ENCODE measurements around the gene TCERG1L.

TCERG1L gene

DNA sequence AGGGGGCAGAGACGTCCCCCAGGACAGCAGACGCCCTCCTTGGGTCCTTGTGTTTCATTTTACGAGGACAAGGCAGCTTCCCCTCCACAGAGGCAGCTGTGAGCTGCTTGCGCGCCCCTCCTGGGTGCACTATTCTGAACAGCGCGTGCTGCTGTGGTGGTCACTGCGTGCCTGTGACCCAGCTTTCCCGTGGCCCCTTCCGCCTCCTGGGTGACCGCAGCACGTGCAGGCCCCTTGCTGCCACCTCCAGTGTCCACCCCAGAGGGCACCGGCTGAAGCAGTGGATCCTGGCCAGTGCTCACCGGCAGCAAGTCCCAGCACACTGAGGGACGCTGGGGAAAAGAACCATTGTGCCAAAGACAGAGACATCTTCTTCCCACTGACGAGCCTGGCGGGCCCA, 81.4 kb downstream of the TCERG1L start:
- in situ Hi-C loops (cut with MboI; ENCODE audit: low sequenced_read_pairs) = no loop called here

DNA sequence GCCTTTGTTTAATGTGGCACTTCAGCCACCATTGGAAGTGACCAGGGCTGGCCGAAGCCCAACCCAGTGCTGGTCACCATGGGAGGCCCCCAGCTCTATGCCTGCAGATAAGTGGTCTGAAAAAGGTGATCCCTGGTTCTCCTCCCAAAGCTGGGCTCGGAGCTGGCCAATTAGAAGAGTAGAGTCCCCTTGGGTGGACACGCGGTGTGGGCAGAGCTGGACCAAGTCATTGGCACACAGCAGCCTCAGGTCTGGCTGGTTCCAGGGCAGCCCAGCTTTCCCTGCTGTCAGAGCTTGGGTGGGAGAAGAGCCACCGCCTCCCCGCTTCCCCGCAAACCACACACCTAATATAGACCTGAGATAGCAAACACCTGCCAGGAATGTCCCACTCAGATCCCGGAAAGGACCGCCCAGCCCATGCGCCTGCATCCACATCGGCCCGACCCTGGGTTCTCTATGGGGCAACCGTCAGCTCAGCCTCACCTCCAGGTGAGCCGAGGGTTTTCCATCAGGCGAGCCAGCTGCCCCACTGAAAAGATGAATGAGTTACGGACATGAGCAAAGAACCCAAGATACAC, 84.3 kb downstream of the TCERG1L start:
- in situ Hi-C loops (cut with MboI; ENCODE audit: low sequenced_read_pairs) = no loop called here

DNA sequence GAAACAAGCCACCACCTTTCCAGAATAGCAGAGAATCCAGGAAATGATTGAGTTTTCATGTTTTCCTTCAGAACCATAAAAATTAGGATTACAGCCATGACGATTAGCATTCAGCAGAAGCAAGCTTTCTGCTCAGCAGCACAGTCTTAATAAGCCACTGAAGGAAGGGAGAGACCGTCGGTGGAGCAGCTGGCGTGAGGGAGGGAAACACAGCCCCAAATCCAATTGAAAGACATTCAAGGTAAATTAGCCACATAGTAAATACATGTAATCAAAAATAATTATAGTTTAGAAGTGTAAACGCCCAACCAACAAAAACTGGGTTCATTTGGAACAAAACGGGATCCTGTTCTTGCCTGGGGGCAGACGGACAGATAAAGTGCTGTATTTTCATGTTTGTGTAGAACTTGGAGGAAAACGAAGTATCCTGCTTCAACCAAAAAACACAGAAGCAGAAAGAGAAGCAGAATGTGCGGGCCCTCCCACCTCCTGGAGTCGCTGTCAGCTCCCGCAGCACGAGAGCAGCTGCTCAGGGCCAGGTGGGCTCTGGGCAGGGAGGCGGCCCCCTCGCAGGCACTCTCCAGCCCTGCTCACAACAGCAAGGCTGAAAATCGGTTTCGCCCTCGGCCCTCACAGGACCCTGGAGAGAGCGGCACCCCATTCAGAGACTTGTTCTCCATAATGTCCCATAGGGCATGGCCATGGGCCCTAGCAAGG, 84.9 kb downstream of the TCERG1L start:
- in situ Hi-C loops (cut with MboI; ENCODE audit: low sequenced_read_pairs) = no loop called here

DNA sequence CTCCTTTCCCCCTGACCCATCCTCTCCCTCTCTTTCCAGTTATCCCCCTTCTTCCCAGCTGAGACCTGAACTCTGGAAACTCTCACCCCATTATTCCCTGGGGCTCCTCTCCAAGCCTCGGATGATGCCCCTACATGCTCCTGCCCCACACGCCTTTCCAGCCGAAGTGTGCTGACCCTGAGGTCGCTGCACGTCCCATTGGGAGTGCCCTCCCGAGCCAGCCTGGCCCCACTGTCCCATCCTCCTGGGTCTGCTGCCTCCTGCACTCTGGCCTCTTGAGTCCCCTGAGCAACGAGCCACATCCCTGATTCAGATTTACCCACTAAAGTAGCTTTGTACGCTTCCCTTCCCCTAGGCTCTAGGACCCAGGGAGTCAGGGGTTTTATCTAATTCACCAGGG, 87.4 kb downstream of the TCERG1L start:
- in situ Hi-C loops (cut with MboI; ENCODE audit: low sequenced_read_pairs) = no loop called here

DNA sequence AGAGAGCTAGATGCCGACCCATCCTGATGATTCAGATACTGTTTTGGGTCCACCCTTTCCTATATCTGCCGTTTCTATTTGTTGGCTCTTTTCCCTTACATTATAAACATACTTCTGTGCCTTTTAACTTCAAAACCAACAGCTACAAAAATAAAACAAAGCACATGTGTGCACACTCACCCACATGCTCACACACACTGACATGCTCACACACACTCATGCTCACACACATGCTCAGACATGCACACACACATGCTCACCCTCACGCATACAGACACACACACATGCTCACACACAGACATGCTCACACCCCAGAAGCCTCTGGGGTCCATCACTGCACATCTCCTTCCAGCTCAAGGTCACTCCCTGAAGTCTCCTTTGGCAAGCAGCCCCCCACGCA, 88.1 kb downstream of the TCERG1L start:
- in situ Hi-C loops (cut with MboI; ENCODE audit: low sequenced_read_pairs) = no loop called here

DNA sequence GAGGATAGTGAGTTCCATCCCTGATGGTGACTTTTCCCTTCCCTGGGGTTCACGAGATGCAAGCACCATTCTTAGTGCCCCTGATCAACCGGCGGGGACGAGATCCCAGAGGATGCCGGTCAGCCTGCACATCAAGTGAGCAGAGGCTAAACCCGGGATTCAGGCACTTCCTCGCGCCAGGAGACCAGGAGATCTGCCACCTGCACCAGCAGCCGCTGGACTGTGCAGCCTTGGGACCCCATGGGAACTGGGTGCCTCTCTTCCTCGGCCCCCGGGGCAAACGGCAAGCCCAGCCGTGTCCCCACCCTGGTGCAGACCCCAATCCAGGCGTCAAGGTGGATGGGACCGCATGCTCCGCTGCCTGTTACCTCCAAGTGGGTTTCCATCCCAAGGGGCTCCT, 88.5 kb downstream of the TCERG1L start:
- in situ Hi-C loops (cut with MboI; ENCODE audit: low sequenced_read_pairs) = no loop called here

DNA sequence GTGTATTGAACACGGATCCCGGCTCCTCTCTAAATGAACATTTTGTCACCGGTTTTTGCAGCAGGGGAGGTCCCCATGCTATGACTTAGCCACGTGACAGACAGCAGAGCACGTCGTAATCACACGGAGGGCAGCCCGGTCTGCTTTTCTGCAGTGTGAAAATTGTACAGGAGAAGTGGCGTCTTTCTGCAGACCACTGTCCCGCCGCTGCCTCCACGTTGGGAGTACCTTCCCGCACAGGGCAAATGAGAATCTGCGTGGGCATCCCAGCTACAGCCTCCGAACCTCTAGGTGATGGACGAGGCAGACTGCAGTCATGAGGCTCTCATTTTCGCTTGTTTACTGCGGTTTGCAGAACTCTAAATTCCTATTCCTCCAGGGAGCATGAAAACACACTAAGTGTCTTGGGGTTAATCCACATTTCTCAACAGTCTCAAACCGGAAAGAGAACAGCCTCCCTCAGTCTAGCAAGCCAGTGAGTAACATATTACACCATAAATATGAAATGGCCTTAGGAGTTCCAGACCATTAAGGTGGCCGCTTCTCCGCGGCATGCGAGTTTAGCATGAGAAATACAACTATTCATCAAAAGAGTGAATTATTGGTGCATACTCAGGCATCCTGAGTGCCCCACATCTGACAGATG, 89.8 kb downstream of the TCERG1L start:
- in situ Hi-C loops (cut with MboI; ENCODE audit: low sequenced_read_pairs) = no loop called here

DNA sequence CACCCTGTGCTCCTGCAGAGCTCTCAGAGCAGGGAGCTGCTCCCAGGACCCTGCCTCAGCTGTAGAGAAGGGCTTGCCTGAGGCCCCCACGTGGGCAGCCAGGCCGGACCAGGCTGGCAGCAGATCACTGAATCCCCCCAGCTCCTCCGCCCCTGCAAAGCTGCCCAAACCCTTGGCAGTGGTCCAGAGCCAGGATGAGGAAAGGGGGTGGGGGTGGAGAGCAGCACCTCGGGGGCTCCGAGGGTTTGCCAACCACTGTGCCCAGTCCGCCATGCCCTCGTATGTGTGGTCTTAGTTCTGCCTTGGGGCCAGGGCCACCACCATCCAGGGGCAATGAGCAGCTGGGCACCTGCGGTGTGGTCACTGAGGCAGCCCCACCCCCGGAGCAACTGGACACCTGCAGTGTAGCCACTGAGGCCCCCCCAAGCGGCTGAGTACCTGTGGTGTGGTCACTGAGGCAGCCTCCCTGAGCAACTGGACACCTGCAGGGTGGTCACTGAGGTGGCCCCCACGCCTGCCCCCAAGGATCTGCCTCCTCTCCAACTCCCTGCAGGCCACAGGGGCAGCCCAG, 90.8 kb downstream of the TCERG1L start:
- in situ Hi-C loops (cut with MboI; ENCODE audit: low sequenced_read_pairs) = no loop called here

DNA sequence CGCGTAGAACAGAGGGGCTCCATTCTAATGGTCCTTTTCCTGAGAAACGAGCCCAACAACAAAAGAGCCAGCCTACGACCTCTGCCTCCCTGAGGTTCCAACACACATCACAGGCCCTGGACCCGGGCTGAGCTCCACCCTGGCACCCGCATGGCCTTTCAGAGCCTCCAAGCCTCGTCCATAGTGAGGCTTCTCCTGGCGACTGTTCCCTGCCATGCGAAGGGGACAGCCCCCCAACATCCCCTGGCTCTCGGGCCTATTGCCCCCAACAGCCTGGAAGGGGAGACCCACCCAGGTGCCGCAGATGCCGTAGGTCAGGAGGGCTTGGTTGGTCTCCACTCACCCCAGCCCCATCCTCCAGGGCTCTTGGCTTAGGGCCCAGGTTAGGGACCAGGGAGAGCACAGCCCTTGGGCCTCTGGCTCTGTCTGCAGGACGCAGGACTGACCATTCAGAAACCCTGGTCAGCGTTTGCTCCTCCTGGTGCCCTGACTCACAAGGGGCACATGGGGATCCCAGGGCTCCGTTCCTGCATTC, 91.5 kb downstream of the TCERG1L start:
- in situ Hi-C loops (cut with MboI; ENCODE audit: low sequenced_read_pairs) = no loop called here

DNA sequence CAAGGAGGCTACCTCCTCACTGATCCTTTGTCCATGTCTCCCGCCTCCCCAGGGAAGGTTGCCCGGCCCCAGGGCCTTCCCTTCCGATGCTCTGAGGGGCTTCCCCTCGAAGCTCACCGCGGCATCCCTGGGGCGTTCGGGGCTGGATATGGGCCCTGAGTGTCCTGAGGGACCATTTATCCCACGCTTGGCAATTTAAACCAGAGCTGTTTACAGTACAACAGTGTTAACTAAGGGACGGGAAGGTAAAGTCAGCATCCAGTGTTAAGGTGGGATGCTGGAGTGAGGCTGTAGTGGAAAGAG, 92.0 kb downstream of the TCERG1L start:
- in situ Hi-C loops (cut with MboI; ENCODE audit: low sequenced_read_pairs) = no loop called here

DNA sequence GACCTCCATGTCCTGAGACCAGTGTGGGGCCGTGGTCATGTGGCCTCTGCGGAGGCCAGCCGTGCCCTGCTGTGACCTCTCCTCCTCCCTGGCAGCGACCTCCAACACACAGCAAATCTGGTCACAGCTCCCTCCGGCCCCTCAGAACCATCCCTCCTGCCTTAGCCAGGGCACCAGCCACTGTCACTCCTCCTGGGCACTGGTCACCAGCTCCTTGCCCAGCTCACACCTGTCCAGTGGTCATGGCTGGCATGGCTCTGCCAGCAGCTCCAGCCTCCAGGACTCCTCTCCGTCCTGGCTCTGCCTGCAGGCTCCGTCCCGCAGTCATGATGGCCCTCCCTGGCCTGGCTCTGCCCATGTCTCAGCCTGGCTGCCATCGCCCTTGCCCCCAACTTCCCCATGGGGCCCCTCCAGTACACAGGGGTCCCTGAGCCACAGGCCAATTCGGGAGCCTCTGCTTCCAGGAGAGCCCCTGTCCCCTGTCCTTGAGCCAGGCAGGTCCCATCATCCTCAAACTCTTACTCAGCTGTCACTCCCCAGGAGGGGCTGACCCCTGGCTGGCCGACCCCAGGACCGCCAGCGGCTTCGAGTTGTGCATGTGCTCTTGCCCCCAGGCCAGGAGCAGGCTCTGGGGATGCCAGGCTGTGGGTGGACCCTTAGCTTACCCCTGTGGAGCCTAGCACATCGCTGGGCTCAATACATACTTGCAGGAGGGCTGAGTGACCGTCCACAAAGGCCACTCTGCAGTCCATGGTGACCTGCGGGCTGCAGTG, 92.5 kb downstream of the TCERG1L start:
- in situ Hi-C loops (cut with MboI; ENCODE audit: low sequenced_read_pairs) = no loop called here

DNA sequence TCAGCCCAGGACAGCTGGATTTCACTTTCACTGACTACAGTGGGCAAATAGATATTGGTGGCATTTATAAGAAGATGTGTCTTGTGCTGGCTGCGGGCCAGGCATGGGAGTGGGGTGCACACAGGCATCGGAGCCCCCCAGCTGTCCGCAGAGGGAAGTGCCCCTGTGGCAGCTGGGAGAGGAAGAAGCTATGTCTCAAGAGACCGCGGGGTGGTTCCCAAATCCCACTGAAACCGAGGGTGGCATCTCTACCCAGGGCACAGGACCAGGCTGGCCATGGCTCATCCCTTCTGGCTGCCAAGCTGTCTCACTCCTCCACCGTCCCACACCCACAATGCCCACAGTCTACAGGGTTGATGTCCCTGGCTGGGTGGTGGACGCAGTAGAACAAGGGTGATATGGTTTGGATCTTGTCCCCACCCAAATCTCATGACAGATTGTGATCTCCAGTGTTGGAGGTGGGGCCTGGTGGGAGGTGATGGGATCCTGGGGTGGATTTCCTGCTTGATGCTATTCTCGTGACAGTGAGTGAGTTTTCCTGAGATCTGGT, 94.8 kb downstream of the TCERG1L start:
- in situ Hi-C loops (cut with MboI; ENCODE audit: low sequenced_read_pairs) = no loop called here

DNA sequence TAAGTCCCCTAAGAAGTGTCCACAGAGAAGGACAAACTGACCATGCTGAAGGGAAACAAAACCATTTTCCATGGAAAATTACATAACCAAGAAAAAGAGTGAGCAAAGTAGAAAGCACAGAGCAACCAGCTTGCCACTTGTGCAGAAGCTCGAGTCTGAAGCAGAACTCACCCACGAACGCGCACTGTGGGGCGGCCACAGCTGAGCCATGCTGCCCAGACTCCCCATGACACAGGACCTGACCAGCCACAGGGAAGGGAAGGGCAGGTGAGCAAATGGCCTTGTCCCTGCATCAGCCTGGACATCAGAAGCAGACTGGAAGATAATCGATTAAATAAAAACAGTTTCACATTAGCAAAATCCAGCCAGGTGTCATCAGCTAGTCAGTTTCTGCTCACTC, 95.7 kb downstream of the TCERG1L start:
- in situ Hi-C loops (cut with MboI; ENCODE audit: low sequenced_read_pairs) = no loop called here

DNA sequence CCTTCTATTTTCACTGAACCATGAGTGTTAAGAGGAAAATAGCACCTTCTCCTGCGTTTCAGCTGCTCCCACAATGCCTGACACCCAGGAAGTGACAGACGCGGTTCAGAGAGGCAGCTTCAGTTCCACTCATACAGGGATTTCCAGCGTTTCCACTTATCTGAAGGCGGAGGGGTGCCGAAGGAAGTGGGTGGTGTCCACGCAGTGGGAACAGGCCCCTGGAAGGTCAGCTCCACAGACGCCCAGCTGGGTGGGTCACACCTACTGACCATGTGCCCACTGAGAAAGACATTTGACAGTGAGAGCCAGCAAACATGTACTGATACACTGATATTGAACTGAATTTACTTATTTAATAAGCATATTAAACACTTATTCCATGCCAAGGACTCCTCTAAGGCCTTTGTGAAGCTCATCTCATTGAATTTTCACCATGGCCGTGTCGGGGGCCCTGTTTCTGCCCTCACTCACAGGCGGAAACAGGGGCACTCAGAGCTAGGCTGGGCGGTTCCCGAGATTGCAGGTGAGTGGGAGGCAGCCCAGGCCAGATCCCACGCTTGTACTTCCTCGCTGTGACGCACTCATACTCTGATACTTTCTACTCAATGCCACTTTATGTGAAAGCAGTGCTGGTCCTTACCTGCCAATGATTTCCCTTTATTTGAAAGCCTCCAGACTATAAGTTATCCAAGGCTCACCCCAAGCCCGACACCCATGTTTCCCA, 96.8 kb downstream of the TCERG1L start:
- in situ Hi-C loops (cut with MboI; ENCODE audit: low sequenced_read_pairs) = no loop called here

DNA sequence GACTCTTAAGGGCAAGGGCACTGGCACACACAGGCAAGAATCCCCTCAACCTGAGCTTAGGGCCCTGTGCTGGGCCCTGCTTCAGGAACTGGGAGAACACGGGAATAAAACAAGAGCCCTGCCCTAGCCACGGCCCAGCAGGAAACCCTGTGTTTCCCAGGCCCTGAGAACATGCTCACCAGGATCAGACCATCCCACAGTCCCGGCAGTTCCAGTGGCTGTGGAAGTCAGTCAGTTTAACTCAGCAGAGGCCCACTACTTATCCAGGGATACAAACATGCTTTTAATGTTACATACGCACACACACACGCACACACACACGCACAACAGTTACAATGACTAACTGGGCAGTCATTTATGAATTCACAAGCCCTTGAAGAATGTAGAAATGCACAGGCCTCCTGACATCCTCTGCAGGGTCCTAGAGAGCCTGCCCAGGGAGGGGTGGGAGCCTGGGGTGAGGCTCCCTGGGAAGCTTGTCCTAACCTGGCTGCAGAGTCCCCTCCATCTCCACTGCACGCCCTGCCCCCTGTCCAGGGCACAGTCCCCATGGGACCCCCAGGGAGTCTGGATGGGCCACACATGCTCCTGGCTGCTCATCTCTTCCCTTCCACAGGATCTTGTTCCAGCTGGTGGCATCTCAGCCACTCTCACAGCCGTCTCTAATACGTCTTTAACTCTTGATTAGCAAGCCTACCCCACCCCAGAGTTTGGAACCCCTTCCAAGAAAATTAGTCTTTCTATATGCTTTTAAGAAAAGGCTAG, 97.6 kb downstream of the TCERG1L start:
- in situ Hi-C loops (cut with MboI; ENCODE audit: low sequenced_read_pairs) = no loop called here

DNA sequence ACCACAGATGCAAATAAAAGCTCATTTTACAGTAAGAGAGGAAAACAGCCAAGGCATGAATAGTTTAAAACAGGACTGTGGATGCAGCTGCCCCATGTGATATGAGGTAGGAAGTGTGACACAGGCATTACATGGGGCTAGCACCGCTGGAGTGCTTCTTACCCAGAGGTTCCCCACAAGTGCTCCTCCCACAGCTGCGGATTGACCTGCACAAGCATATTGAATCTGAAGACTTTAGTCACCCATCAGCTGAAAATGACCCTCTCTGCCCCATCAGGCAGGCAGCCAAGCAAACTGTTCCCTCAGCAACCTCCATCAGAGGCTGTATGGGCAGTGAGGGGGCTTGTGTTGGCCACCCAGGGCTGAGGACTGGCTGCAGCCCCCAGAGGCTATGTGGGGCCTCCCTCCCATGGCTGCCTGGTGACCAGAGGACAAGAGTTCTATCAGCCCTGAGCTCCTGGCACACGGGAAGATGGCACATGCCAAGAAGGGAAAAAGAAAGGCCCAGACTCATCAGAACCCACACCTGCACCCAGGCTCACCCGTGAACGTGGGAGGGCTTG, 98.7 kb downstream of the TCERG1L start:
- in situ Hi-C loops (cut with MboI; ENCODE audit: low sequenced_read_pairs) = no loop called here

DNA sequence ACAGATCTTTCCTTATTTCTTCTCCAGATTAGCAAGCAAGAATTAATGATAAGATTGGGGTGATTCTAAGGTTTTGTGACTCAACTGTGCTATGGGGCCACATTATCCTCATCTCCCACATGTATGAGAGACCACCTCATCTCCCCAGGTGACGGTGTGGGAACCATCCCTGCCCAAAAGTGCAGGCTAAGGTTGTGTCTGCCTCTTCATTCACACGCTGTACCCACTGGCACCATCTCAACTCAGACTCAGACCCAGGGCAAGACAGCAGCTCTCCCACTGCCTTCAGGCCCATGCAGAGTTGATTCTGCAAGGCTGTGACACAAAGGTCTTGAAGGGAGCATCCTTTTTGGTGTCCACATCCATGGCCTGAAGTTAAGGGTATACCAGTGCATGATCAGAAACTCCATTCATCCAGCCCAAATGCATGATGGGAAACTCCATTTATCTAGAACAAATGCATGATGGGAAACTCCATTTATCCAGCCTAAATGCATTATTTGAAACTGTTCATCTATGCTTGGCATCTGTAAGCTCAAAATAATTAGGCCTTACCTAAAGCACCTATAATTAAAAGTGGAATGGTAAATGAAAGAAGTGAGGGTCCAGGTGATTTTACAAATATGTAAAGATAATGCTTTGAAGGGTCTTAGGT, 99.4 kb downstream of the TCERG1L start:
- in situ Hi-C loops (cut with MboI; ENCODE audit: low sequenced_read_pairs) = no loop called here

DNA sequence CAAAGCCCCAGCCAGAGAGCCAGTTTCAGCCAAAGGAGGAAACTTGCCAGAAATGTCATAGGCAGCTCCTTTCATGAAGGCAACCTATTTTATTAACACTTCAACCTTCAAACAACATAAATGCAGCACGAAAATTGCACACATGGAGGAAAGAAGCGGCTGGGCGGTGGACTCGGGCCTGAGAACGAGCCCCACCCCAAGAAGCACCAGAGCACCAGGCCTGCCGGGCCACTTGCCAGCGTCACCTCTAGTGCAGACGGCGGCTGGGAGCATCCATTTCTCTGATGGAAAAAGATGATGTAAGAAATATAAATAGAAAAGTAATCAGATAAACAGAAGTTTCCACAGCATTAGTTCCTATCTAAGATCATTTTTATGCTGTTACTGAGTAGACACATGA, 100.0 kb downstream of the TCERG1L start:
- in situ Hi-C loops (cut with MboI; ENCODE audit: low sequenced_read_pairs) = no loop called here

DNA sequence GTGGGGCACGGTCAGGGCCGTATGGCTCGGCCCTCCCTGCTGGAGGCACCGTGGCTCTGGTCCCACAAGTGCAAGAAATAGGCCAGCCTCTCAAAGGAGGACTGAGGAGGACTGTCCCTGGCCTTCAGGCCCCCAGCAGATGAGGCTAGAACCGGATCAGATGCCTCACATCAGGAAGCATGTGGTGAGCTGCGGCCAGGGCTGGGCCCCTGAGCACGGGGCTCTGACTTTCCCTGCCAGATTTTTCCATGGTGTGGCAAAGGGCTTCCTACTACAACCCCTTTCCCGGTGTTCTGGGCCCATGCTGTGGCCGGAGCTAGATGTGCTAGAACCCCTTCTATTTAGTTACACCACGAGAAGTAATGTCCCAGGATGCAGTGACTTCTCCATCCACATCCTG, 100.4 kb downstream of the TCERG1L start:
- in situ Hi-C loops (cut with MboI; ENCODE audit: low sequenced_read_pairs) = no loop called here

All from hTERT RPE-1 (cell line).